HepG2 (cell line): ENCODE data around the gene GGACT. TPM values are rescaled to one million over a fixed set of nuclear protein-coding genes. Genes with fewer than 3 reads are reported as not detected.

ENCODE experiments used
- ATAC-seq: fragments of 200-7000 bp; cut with Tn5 transposase; 3 replicates; pipeline ENCODE4 v1.9.1; 2020; ENCODE audit warnings: mild to moderate bottlenecking, moderate library complexity
- BruUV-seq: library from RNA; stranded (reverse); fragments of 400-500 nt; replicated peaks from 2 replicates; lab custom pipeline; 2021; lab: Mats Ljungman, UMichigan
- CTCF ChIA-PET: fragments of 300-600 bp; formaldehyde crosslinking; extraction: SDS; loops from one replicate; lab custom pipeline; 2021; ENCODE audit warnings: low total read pairs, inconsistent platforms, low intra/inter-chr PET ratio; lab: Yijun Ruan, JAX
- POLR2A ChIA-PET: fragments of 350-600 bp; sonication (Branson Sonifier 250); formaldehyde crosslinking; loops from one replicate; lab custom pipeline; 2020; ENCODE audit warnings: antibody characterized with exemption, inconsistent platforms; lab: Yijun Ruan, JAX
- DNase-seq: peaks from one replicate; pipeline ENCODE4 v3.0.0-alpha.2; 2015; ENCODE audit warnings: low spot score
- FAIRE-seq: peaks from 3 replicates; lab custom pipeline; 2011; peaks lifted over from hg19 to GRCh38; lab: Jason Lieb, UNC
- H2AFZ ChIP-seq: one replicate; pipeline ENCODE4 v1.6.1; 2011; ENCODE audit warnings: low read length, inconsistent platforms
- H3K27ac ChIP-seq: fragments of 300-600 bp; 3 replicates; pipeline ENCODE4 v1.8.0; 2011; ENCODE audit warnings: mixed run types, mild to moderate bottlenecking, mixed read lengths, low read length, inconsistent platforms; ENCODE audit not compliant: insufficient read depth; ENCODE audit errors: extremely low read length
- H3K27me3 ChIP-seq, 2 experiments: fragments of 200-600 bp in 1 of 2; 2 replicates in 1 of 2; 3 replicates in 1 of 2; pipeline versions ENCODE4 v1.6.0 to v1.8.0; 2011; ENCODE audit warnings: low read length in 2 of 2, mild to moderate bottlenecking in 2 of 2, moderate library complexity in 2 of 2, inconsistent platforms in 1 of 2; ENCODE audit not compliant: insufficient read depth in 2 of 2, control insufficient read depth in 1 of 2
- H3K36me3 ChIP-seq, 2 experiments: fragments of 200-600 bp in 1 of 2; replicated peaks in 1 of 2; 2 replicates in 1 of 2; 3 replicates in 1 of 2; pipeline versions ENCODE4 v1.5.1 to v1.8.0; 2011; ENCODE audit warnings: low read length in 2 of 2, inconsistent platforms in 1 of 2; ENCODE audit not compliant: insufficient read depth in 2 of 2, control insufficient read depth in 1 of 2
- H3K4me1 ChIP-seq: 2 replicates; pipeline ENCODE4 v1.5.1; 2012; ENCODE audit warnings: low read length, inconsistent platforms; ENCODE audit not compliant: insufficient read depth
- H3K4me2 ChIP-seq: 2 replicates; pipeline ENCODE4 v1.6.0; 2011; ENCODE audit warnings: low read depth, low read length, inconsistent platforms
- H3K4me3 ChIP-seq, 3 experiments: fragments of 200-600 bp in 1 of 3; sonication (generic), shearing (Covaris generic) in 1 of 3; replicated peaks in 1 of 3; 2 replicates each; pipeline ENCODE4 v1.5.1; 2011 to 2016; ENCODE audit warnings: low read length in 3 of 3, inconsistent platforms in 2 of 3, low read depth in 2 of 3, mild to moderate bottlenecking in 2 of 3, control low read depth in 1 of 3, mixed read lengths in 1 of 3; ENCODE audit not compliant: insufficient read depth in 1 of 3
- H3K79me2 ChIP-seq: one replicate; pipeline ENCODE4 v1.6.1; 2011; ENCODE audit warnings: low read length, inconsistent platforms; ENCODE audit not compliant: insufficient read depth
- H3K9ac ChIP-seq: 2 replicates; pipeline ENCODE4 v1.6.0; 2011; ENCODE audit warnings: mild to moderate bottlenecking, low read depth, low read length, inconsistent platforms; ENCODE audit not compliant: insufficient read depth
- H3K9me3 ChIP-seq: 2 replicates; pipeline ENCODE4 v1.5.1; 2012; ENCODE audit warnings: mild to moderate bottlenecking, low read length
- H4K20me1 ChIP-seq: 2 replicates; pipeline ENCODE4 v1.6.0; 2011; ENCODE audit warnings: inconsistent platforms, mild to moderate bottlenecking, low read length, moderate library complexity; ENCODE audit not compliant: insufficient read depth
- GATA4 ChIP-seq: sonication (generic); IDR thresholded peaks from 2 replicates; pipeline ENCODE4 v1.6.1; 2016; ENCODE audit warnings: antibody characterized with exemption, low read depth, borderline replicate concordance
- GPN1 ChIP-seq: sonication (generic); formaldehyde crosslinking; IDR thresholded peaks from 2 replicates; pipeline ENCODE4 v1.5.1; 2020; ENCODE audit warnings: missing genetic modification reagents, borderline replicate concordance
- HCFC1 ChIP-seq: fragments of 150-350 bp; IDR thresholded peaks from 2 replicates; pipeline ENCODE4 v1.6.1; 2014; ENCODE audit warnings: low read depth, low read length
- POLR2AphosphoS5 ChIP-seq: IDR thresholded peaks from 2 replicates; pipeline ENCODE4 v1.6.1; 2012; ENCODE audit warnings: low read depth, low read length
- SMC3 ChIP-seq: IDR thresholded peaks from 2 replicates; pipeline ENCODE4 v1.6.1; 2011; ENCODE audit warnings: low read length, improper control_type of control experiment
- XBP1 ChIP-seq: sonication (generic); formaldehyde crosslinking; IDR thresholded peaks from 2 replicates; pipeline ENCODE4 v1.5.0; 2020; ENCODE audit warnings: missing genetic modification reagents
- ZBTB49 ChIP-seq: sonication (generic); formaldehyde crosslinking; IDR thresholded peaks from 2 replicates; pipeline ENCODE4 v1.4.0; 2020; ENCODE audit warnings: missing genetic modification reagents, borderline replicate concordance
- ZNF12 ChIP-seq: sonication (generic); formaldehyde crosslinking; IDR thresholded peaks from 2 replicates; pipeline ENCODE4 v1.5.0; 2020; ENCODE audit warnings: missing genetic modification reagents
- ZNF33B ChIP-seq: sonication (generic); formaldehyde crosslinking; IDR thresholded peaks from 2 replicates; pipeline ENCODE4 v1.5.1; 2020; ENCODE audit warnings: mild to moderate bottlenecking, missing genetic modification reagents
- ZNF367 ChIP-seq: sonication (generic); formaldehyde crosslinking; IDR thresholded peaks from 2 replicates; pipeline ENCODE4 v1.4.0; 2020; ENCODE audit warnings: missing genetic modification reagents, borderline replicate concordance
- ZNF383 ChIP-seq: sonication (generic); formaldehyde crosslinking; IDR thresholded peaks from 2 replicates; pipeline ENCODE4 v1.4.0; 2020; ENCODE audit warnings: missing genetic modification reagents, mild to moderate bottlenecking, borderline replicate concordance
- ZNF503 ChIP-seq: sonication (generic); formaldehyde crosslinking; IDR thresholded peaks from 2 replicates; pipeline ENCODE4 v1.4.0; 2020; ENCODE audit warnings: missing genetic modification reagents
- ZNF563 ChIP-seq: sonication (generic); formaldehyde crosslinking; IDR thresholded peaks from 2 replicates; pipeline ENCODE4 v1.8.0; 2022; ENCODE audit warnings: mild to moderate bottlenecking, moderate library complexity, missing genetic modification reagents
- ZNF609 ChIP-seq: sonication (generic); formaldehyde crosslinking; IDR thresholded peaks from 2 replicates; pipeline ENCODE4 v1.4.0; 2020; ENCODE audit warnings: mild to moderate bottlenecking, missing genetic modification reagents, borderline replicate concordance
- WGBS: methylation state at CpG from one replicate; pipeline ENCODE4 v1.1.6; 2017; ENCODE audit warnings: low lambda C conversion rate; 5-methylcytosine and 5-hydroxymethylcytosine counted together
- in situ Hi-C: cut with HindIII; loops from 2 replicates; pipeline ENCODE4 v1.10.0; 2017; ENCODE audit warnings: low pct_unique_long_range_greater_than_20kb; ENCODE audit not compliant: extremely low pct_ligation_motif_present
- intact Hi-C: fragments of 100-400 bp; cut with micrococcal nuclease; formaldehyde crosslinking; loops from one replicate; pipeline ENCODE4 v1.10.0; 2022; ENCODE audit not compliant: unreplicated experiment
- polyA plus RNA-seq, 8 experiments: library from polyadenylated mRNA; depleted of rRNA in 3 of 8; stranded (reverse) in 7 of 8; unstranded in 1 of 8; fragments of >200 nt; fragmentation: Illumina TruSeq in 4 of 8; extraction: Trizol in 4 of 8; gene quantifications; 2 replicates each; pipeline versions ENCODE4 v1.2.1 to v1.2.3, GENCODE V29; 2011 to 2016; ENCODE audit warnings: low read depth in 4 of 8, missing spikeins in 1 of 8, mixed read lengths in 1 of 8; ENCODE audit not compliant: insufficient read depth in 1 of 8
- total RNA-seq, 5 experiments: library from RNA; depleted of rRNA; stranded (reverse); fragments of >200 nt; fragmentation: Illumina TruSeq; extraction: Trizol; gene quantifications; 2 replicates each; pipeline ENCODE4 v1.2.3, GENCODE V29; 2016; ENCODE audit warnings: low read depth in 1 of 5

The GGACT gene
- total and polyA plus RNA-seq, 2 of the 13 experiments (the other 11 are each of a cell fraction or from before 2014, with no cell fraction given) = 1.7 to 1.9 TPM

- Histone ChIP-seq H3K36me3 (peaks cover 5 to 7% of the 10 kb centered on the region in 2 experiments; a peak in 3 of 5 replicates), H3K4me2 (no peak overlapping the region), H3K4me3 (no peak overlapping the region), H2AFZ (no peak overlapping the region), H3K9ac (no peak overlapping the region), H3K27ac (no peak overlapping the region), H3K9me3 (no peaks in the 10 kb centered on the region), H3K27me3 (no peaks in the 10 kb centered on the region), H3K79me2 (no peaks in the 10 kb centered on the region), H4K20me1 (no peaks in the 10 kb centered on the region), H3K4me1 (no peaks in the 10 kb centered on the region)
- no peak for ATAC-seq
- no TSS peak for BruUV-seq
- WGBS = 91% methylated on average over 5 of the region's 5 CpGs
- in situ Hi-C loops = no loop called here
- FAIRE-seq = no peak
- ChIA-PET CTCF (no interaction called here), POLR2A (no interaction called here)
- intact Hi-C loops = no loop called here
- no peak for DNase-seq
- TF ChIP-seq ZNF609 (CRISPR knock-in tag) (no peak), GATA4 (no peak), XBP1 (no peak), ZBTB49 (CRISPR knock-in tag) (no peak), ZNF12 (CRISPR knock-in tag) (no peak), ZNF367 (CRISPR knock-in tag) (no peak), ZNF383 (CRISPR knock-in tag) (no peak), ZNF33B (CRISPR knock-in tag) (no peak), GPN1 (CRISPR knock-in tag) (no peak), ZNF563 (no peak), POLR2AphosphoS5 (no peak), ZNF503 (CRISPR knock-in tag) (no peak), HCFC1 (no peak), SMC3 (no peak)
Measured at GRCh38 chr13:100604918-100605710, 16.5 kb upstream of the GGACT start.
